Measurements from ENCODE around the gene MFRP. TPM values are rescaled to one million over a fixed set of nuclear protein-coding genes. Genes with fewer than 3 reads are reported as not detected.

Gene MFRP
- total RNA-seq, 1 donor from 2014 or later, result not detected

- peak overlapping the region; percentile 75 for H3K9ac ChIP-seq (ENCODE audit: low read length)
- Mint-ChIP-seq H3K4me3 (ENCODE audit: unreplicated experiment) (peak overlapping the region; percentile 29), H3K36me3 (ENCODE audit: low read depth, unreplicated experiment) (peaks cover 14% of the 10 kb centered on the region), H3K27ac (ENCODE audit: unreplicated experiment) (no peak overlapping the region), H3K4me1 (ENCODE audit: low read depth, unreplicated experiment) (peaks cover 13% of the 10 kb centered on the region), H3K27me3 (ENCODE audit: low read depth, unreplicated experiment) (peaks cover 17% of the 10 kb centered on the region), H3K9me3 (ENCODE audit: unreplicated experiment) (no peaks in the 10 kb centered on the region)
- H2AFZ ChIP-seq (ENCODE audit: low read depth, low read length), result peak overlapping the region; percentile 99
- H3K9me3 ChIP-seq (ENCODE audit: insufficient read depth, low read depth, low read length), result no peaks in the 10 kb centered on the region
- peaks cover 15% of the 10 kb centered on the region for H3K4me1 ChIP-seq (ENCODE audit: insufficient read depth, low read length)
- no peak for TF ChIP-seq EZH2 (IDR thresholded peaks at IDR 0.05; ENCODE audit: insufficient read depth, low read length)
- no peak for TF ChIP-seq CTCF (IDR thresholded peaks at IDR 0.05; ENCODE audit: insufficient read depth, low read depth, low read length)
- peak overlapping the region; percentile 99 for H3K4me2 ChIP-seq (ENCODE audit: low read length)
- FAIRE-seq (no peak), DNase-seq (ENCODE audit: low read depth) (no peak)
- no peaks in the 10 kb centered on the region for H3K79me2 ChIP-seq (ENCODE audit: insufficient read depth, low read length)
- no peaks in the 10 kb centered on the region for H3K36me3 ChIP-seq (ENCODE audit: insufficient read depth, low read length)
- H3K4me3 ChIP-seq (ENCODE audit: insufficient read depth, low read depth, low read length), result peak overlapping the region; percentile 69
- H4K20me1 ChIP-seq (ENCODE audit: insufficient read depth, low read length), result no peaks in the 10 kb centered on the region
- H3K27me3 ChIP-seq (ENCODE audit: insufficient read depth, low read length), result no peaks in the 10 kb centered on the region
- H3K27ac ChIP-seq (ENCODE audit: low read depth, low read length), result no peak overlapping the region
These were observed 10.6 kb upstream of the MFRP start for GRCh38 chr11:119357074-119357473.

GRCh38 chr11:119356349-119357031 is 10.0 kb upstream of the MFRP start:
- H3K9ac ChIP-seq (ENCODE audit: low read length), result peak overlapping the region; percentile 75
- DNase-seq (ENCODE audit: low read depth) (no peak), FAIRE-seq (no peak)
- peak overlapping the region; percentile 77 for H3K4me3 Mint-ChIP-seq (ENCODE audit: unreplicated experiment)
- peaks cover 14% of the 10 kb centered on the region for H3K36me3 Mint-ChIP-seq (ENCODE audit: low read depth, unreplicated experiment)
- peaks cover 23% of the 10 kb centered on the region for H3K27me3 Mint-ChIP-seq (ENCODE audit: low read depth, unreplicated experiment)
- peaks cover 2% of the 10 kb centered on the region for H3K27me3 ChIP-seq (ENCODE audit: insufficient read depth, low read length)
- TF ChIP-seq EZH2 (IDR thresholded peaks at IDR 0.05; ENCODE audit: insufficient read depth, low read length) (no peak), CTCF (IDR thresholded peaks at IDR 0.05; ENCODE audit: insufficient read depth, low read depth, low read length) (peak; percentile 67)
- H3K4me1 Mint-ChIP-seq (ENCODE audit: low read depth, unreplicated experiment), result peaks cover 8% of the 10 kb centered on the region
- peak overlapping the region; percentile 69 for H3K4me3 ChIP-seq (ENCODE audit: insufficient read depth, low read depth, low read length)
- H3K27ac Mint-ChIP-seq (ENCODE audit: unreplicated experiment), result no peak overlapping the region
- no peak overlapping the region for H3K27ac ChIP-seq (ENCODE audit: low read depth, low read length)
- no peaks in the 10 kb centered on the region for H3K9me3 ChIP-seq (ENCODE audit: insufficient read depth, low read depth, low read length)
- H3K9me3 Mint-ChIP-seq (ENCODE audit: unreplicated experiment), result no peaks in the 10 kb centered on the region
- peaks cover 9% of the 10 kb centered on the region for H3K4me1 ChIP-seq (ENCODE audit: insufficient read depth, low read length)
- peak overlapping the region; percentile 99 for H2AFZ ChIP-seq (ENCODE audit: low read depth, low read length)
- H3K79me2 ChIP-seq (ENCODE audit: insufficient read depth, low read length), result no peaks in the 10 kb centered on the region
- peak overlapping the region; percentile 99 for H3K4me2 ChIP-seq (ENCODE audit: low read length)
- no peaks in the 10 kb centered on the region for H4K20me1 ChIP-seq (ENCODE audit: insufficient read depth, low read length)
- no peaks in the 10 kb centered on the region for H3K36me3 ChIP-seq (ENCODE audit: insufficient read depth, low read length)

Data from astrocyte (in vitro differentiated cells and primary cell).